ENCODE data around the gene CEP83. TPM values are rescaled to one million over a fixed set of nuclear protein-coding genes. Genes with fewer than 3 reads are reported as not detected.
"Not testable (repeated sequence)": the region's sequence is repeated elsewhere in the genome, so short reads cannot be mapped to it uniquely, and the experiment has no call there.

CEP83 gene
- total RNA-seq, 1 donor from 2014 or later: 37.7 TPM

- H3K27ac Mint-ChIP-seq: peak overlapping the region; percentile 92
- H3K4me3 Mint-ChIP-seq: peak overlapping the region; percentile 93
- peaks cover 5% of the 10 kb centered on the region for H3K9me3 Mint-ChIP-seq
- H3K36me3 Mint-ChIP-seq (ENCODE audit: low read depth): peaks cover 19% of the 10 kb centered on the region
- intact Hi-C loops (cut with micrococcal nuclease): loop anchor here (1.0 to 5.0 kb wide), 5 partner anchors 72 to 757 kb away; partner anchors contain the start of genes FGD6, NDUFA12, PLXNC1 and VEZT
- DNase-seq (ENCODE audit: low spot score): no peak
- peaks cover 6% of the 10 kb centered on the region for H3K27me3 Mint-ChIP-seq (ENCODE audit: insufficient read depth)
- peaks cover 28% of the 10 kb centered on the region for H3K4me1 Mint-ChIP-seq (ENCODE audit: low read depth)
Measured at GRCh38 chr12:94460616-94460959, 921 bp upstream of the CEP83 start.

GRCh38 chr12:94458877-94459727 is 565 bp downstream of the CEP83 start:
- H3K36me3 Mint-ChIP-seq (ENCODE audit: low read depth): peaks cover 32% of the 10 kb centered on the region
- DNase-seq (ENCODE audit: low spot score): no peak
- peaks cover 6% of the 10 kb centered on the region for H3K27me3 Mint-ChIP-seq (ENCODE audit: insufficient read depth)
- peaks cover 11% of the 10 kb centered on the region for H3K9me3 Mint-ChIP-seq
- H3K27ac Mint-ChIP-seq: peak overlapping the region; percentile 95
- peak overlapping the region; percentile 93 for H3K4me3 Mint-ChIP-seq
- intact Hi-C loops (cut with micrococcal nuclease): loop anchor here (1.0 to 10.0 kb wide), 8 partner anchors 31 to 1014 kb away; partner anchors contain the start of genes CRADD and UBE2N
- peaks cover 28% of the 10 kb centered on the region for H3K4me1 Mint-ChIP-seq (ENCODE audit: low read depth)

GRCh38 chr12:94457311-94457710 is 2.4 kb downstream of the CEP83 start:
- H3K4me1 Mint-ChIP-seq (ENCODE audit: low read depth): peaks cover 35% of the 10 kb centered on the region
- H3K27ac Mint-ChIP-seq: peak overlapping the region; percentile 18
- peak overlapping the region; percentile 93 for H3K4me3 Mint-ChIP-seq
- H3K9me3 Mint-ChIP-seq: peaks cover 18% of the 10 kb centered on the region
- intact Hi-C loops (cut with micrococcal nuclease): loop anchor here (1.0 to 10.0 kb wide), 4 partner anchors 85 to 1013 kb away; partner anchors contain the start of gene UBE2N
- peaks cover 3% of the 10 kb centered on the region for H3K27me3 Mint-ChIP-seq (ENCODE audit: insufficient read depth)
- DNase-seq (ENCODE audit: low spot score): no peak
- peaks cover 43% of the 10 kb centered on the region for H3K36me3 Mint-ChIP-seq (ENCODE audit: low read depth)

- H3K27me3 Mint-ChIP-seq (ENCODE audit: insufficient read depth): not testable (repeated sequence)
- intact Hi-C loops (cut with micrococcal nuclease): loop anchor here (10.0 kb wide), 1 partner anchor 1010 kb away; the partner anchor contains the start of gene UBE2N
- H3K4me1 Mint-ChIP-seq (ENCODE audit: low read depth): peaks cover 32% of the 10 kb centered on the region
Measured at GRCh38 chr12:94454318-94454717, 5.3 kb downstream of the CEP83 start.

GRCh38 chr12:94445662-94446061 is 14.0 kb downstream of the CEP83 start:
- no peak for DNase-seq (ENCODE audit: low spot score)
- peaks cover 15% of the 10 kb centered on the region for H3K36me3 Mint-ChIP-seq (ENCODE audit: low read depth)
- no peaks in the 10 kb centered on the region for H3K27me3 Mint-ChIP-seq (ENCODE audit: insufficient read depth)
- H3K4me3 Mint-ChIP-seq: no peak overlapping the region
- no peaks in the 10 kb centered on the region for H3K4me1 Mint-ChIP-seq (ENCODE audit: low read depth)
- no peak overlapping the region for H3K27ac Mint-ChIP-seq
- intact Hi-C loops (cut with micrococcal nuclease): no loop called here
- H3K9me3 Mint-ChIP-seq: peaks cover 25% of the 10 kb centered on the region

More at GRCh38 chr12:94454318-94454717, 5.3 kb downstream of the CEP83 start:
- not testable (repeated sequence) for DNase-seq (ENCODE audit: low spot score); H3K4me3 Mint-ChIP-seq; H3K27ac Mint-ChIP-seq
- Mint-ChIP-seq H3K9me3 (peaks cover 29% of the 10 kb centered on the region), H3K36me3 (ENCODE audit: low read depth) (peaks cover 58% of the 10 kb centered on the region)

GRCh38 chr12:94437303-94437702 is 22.4 kb downstream of the CEP83 start:
- Mint-ChIP-seq H3K36me3 (ENCODE audit: low read depth) (peaks cover 6% of the 10 kb centered on the region), H3K4me3 (no peak overlapping the region), H3K27me3 (ENCODE audit: insufficient read depth) (no peaks in the 10 kb centered on the region), H3K27ac (no peak overlapping the region), H3K4me1 (ENCODE audit: low read depth) (peaks cover 20% of the 10 kb centered on the region), H3K9me3 (peaks cover 24% of the 10 kb centered on the region)
- intact Hi-C loops (cut with micrococcal nuclease): no loop called here
- DNase-seq (ENCODE audit: low spot score): no peak

- intact Hi-C loops (cut with micrococcal nuclease): no loop called here
- H3K36me3 Mint-ChIP-seq (ENCODE audit: low read depth): peaks cover 18% of the 10 kb centered on the region
- no peak overlapping the region for H3K27ac Mint-ChIP-seq
Measured at GRCh38 chr12:94435511-94435927, 24.1 kb downstream of the CEP83 start.

GRCh38 chr12:94434171-94434570 is 25.5 kb downstream of the CEP83 start:
- Mint-ChIP-seq H3K36me3 (ENCODE audit: low read depth) (peaks cover 23% of the 10 kb centered on the region), H3K27me3 (ENCODE audit: insufficient read depth) (no peaks in the 10 kb centered on the region), H3K27ac (no peak overlapping the region), H3K4me3 (no peak overlapping the region), H3K4me1 (ENCODE audit: low read depth) (peaks cover 26% of the 10 kb centered on the region), H3K9me3 (peaks cover 30% of the 10 kb centered on the region)
- DNase-seq (ENCODE audit: low spot score): no peak
- intact Hi-C loops (cut with micrococcal nuclease): loop anchor here (1.0 to 5.0 kb wide), 4 partner anchors 98 to 300 kb away; partner anchors contain the start of gene PLXNC1

More at GRCh38 chr12:94435511-94435927, 24.1 kb downstream of the CEP83 start:
- Mint-ChIP-seq H3K9me3 (peaks cover 26% of the 10 kb centered on the region), H3K4me3 (no peak overlapping the region), H3K4me1 (ENCODE audit: low read depth) (peaks cover 25% of the 10 kb centered on the region), H3K27me3 (ENCODE audit: insufficient read depth) (no peaks in the 10 kb centered on the region)
- no peak for DNase-seq (ENCODE audit: low spot score)

- H3K27ac Mint-ChIP-seq: no peak overlapping the region
Measured at GRCh38 chr12:94433744-94434143, 25.9 kb downstream of the CEP83 start.

GRCh38 chr12:94430304-94430703 is 29.4 kb downstream of the CEP83 start:
- Mint-ChIP-seq H3K4me1 (ENCODE audit: low read depth) (peaks cover 29% of the 10 kb centered on the region), H3K27ac (no peak overlapping the region), H3K36me3 (ENCODE audit: low read depth) (peaks cover 36% of the 10 kb centered on the region), H3K9me3 (peaks cover 26% of the 10 kb centered on the region), H3K4me3 (no peak overlapping the region), H3K27me3 (ENCODE audit: insufficient read depth) (no peaks in the 10 kb centered on the region)
- no peak for DNase-seq (ENCODE audit: low spot score)
- intact Hi-C loops (cut with micrococcal nuclease): loop anchor here (5.0 kb wide), 2 partner anchors 102 to 103 kb away; no protein-coding TSS in a partner anchor

More at GRCh38 chr12:94433744-94434143, 25.9 kb downstream of the CEP83 start:
- no peak for DNase-seq (ENCODE audit: low spot score)
- no peaks in the 10 kb centered on the region for H3K27me3 Mint-ChIP-seq (ENCODE audit: insufficient read depth)
- H3K9me3 Mint-ChIP-seq: peaks cover 26% of the 10 kb centered on the region
- no peak overlapping the region for H3K4me3 Mint-ChIP-seq
- H3K4me1 Mint-ChIP-seq (ENCODE audit: low read depth): peaks cover 26% of the 10 kb centered on the region
- intact Hi-C loops (cut with micrococcal nuclease): loop anchor here (1.0 to 5.0 kb wide), 4 partner anchors 99 to 299 kb away; partner anchors contain the start of gene PLXNC1
- peaks cover 23% of the 10 kb centered on the region for H3K36me3 Mint-ChIP-seq (ENCODE audit: low read depth)

GRCh38 chr12:94429633-94430032 is 30.0 kb downstream of the CEP83 start:
- Mint-ChIP-seq H3K27ac (no peak overlapping the region), H3K4me1 (ENCODE audit: low read depth) (peaks cover 25% of the 10 kb centered on the region), H3K27me3 (ENCODE audit: insufficient read depth) (no peaks in the 10 kb centered on the region), H3K4me3 (no peak overlapping the region), H3K36me3 (ENCODE audit: low read depth) (peaks cover 39% of the 10 kb centered on the region), H3K9me3 (peaks cover 29% of the 10 kb centered on the region)
- intact Hi-C loops (cut with micrococcal nuclease): loop anchor here (2.0 to 5.0 kb wide), 5 partner anchors 57 to 221 kb away; no protein-coding TSS in a partner anchor
- no peak for DNase-seq (ENCODE audit: low spot score)

- peaks cover 25% of the 10 kb centered on the region for H3K4me1 Mint-ChIP-seq (ENCODE audit: low read depth)
- no peak for DNase-seq (ENCODE audit: low spot score)
- no peak overlapping the region for H3K27ac Mint-ChIP-seq
- H3K27me3 Mint-ChIP-seq (ENCODE audit: insufficient read depth): no peaks in the 10 kb centered on the region
- intact Hi-C loops (cut with micrococcal nuclease): loop anchor here (2.0 kb wide), 3 partner anchors 56 to 220 kb away; no protein-coding TSS in a partner anchor
- peaks cover 44% of the 10 kb centered on the region for H3K36me3 Mint-ChIP-seq (ENCODE audit: low read depth)
- no peak overlapping the region for H3K4me3 Mint-ChIP-seq
- H3K9me3 Mint-ChIP-seq: peaks cover 32% of the 10 kb centered on the region
Measured at GRCh38 chr12:94429191-94429590, 30.5 kb downstream of the CEP83 start.
